Jurkat, Clone E6-1 (cell line): ENCODE data around the gene CTDSPL.
"Not testable (repeated sequence)": the region's sequence is repeated elsewhere in the genome, so short reads cannot be mapped to it uniquely, and the experiment has no call there.

Experiments used
- DNase-seq: peaks from one replicate; pipeline ENCODE4 v3.0.0-alpha.2; 2011; ENCODE audit warnings: low read depth, low spot score
- H3K4me3 ChIP-seq: 2 replicates; pipeline ENCODE4 v1.5.1; 2011; ENCODE audit warnings: mild to moderate bottlenecking, low read length, control low read depth, moderate library complexity

Gene CTDSPL

DNA sequence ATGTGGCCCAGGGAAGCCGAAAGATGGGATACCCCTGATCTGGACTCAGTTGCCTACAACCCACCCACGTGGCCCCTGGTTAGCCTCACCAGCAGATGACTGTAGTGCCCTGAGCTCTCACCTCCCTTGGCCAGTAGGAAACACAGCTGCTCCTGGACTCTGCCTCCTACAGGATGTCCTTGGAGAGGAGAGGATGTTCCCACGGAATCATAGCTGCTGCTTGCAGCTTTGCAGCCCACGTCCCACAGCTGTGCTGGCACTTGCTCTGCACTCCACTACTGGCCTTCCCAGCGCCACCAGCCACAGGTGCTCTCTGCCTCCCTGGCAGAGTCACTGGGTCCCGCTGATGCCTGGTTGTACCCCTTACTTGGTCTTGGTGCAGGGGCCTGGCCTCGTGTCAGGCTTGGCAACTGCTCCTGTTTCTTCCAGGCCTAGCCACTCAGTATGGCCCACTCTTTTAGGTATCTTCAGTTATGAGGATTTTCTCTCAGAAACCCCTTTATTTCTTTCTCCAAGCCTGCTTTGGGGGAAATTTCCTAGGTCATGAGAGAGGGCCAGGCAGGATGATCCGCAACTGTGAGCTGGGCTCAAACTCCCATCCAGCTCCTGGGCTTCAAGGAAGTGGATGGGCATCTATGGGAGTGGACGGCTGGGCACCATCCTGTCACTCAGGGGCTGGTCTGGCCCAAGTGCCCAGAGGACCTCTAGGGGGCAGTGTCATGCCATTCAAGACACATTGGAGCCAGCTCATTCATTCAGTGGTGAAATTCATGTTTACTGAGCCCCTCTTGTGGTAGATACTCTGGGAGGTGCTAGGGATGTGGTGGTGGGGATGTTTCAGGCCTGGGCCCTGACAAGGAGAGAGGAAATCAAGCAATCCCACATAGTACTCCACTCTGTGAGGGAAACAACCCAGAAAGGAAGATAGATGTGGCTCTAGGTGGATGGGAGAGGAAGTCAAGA is 112.7 kb downstream of the CTDSPL start:
- peak; percentile 72 for DNase-seq
- no peak overlapping the region for H3K4me3 ChIP-seq

- no peak overlapping the region for H3K4me3 ChIP-seq
- DNase-seq, result no peak
Measured at GRCh38 chr3:37979541-37980461, 118.1 kb downstream of the CTDSPL start.

DNA sequence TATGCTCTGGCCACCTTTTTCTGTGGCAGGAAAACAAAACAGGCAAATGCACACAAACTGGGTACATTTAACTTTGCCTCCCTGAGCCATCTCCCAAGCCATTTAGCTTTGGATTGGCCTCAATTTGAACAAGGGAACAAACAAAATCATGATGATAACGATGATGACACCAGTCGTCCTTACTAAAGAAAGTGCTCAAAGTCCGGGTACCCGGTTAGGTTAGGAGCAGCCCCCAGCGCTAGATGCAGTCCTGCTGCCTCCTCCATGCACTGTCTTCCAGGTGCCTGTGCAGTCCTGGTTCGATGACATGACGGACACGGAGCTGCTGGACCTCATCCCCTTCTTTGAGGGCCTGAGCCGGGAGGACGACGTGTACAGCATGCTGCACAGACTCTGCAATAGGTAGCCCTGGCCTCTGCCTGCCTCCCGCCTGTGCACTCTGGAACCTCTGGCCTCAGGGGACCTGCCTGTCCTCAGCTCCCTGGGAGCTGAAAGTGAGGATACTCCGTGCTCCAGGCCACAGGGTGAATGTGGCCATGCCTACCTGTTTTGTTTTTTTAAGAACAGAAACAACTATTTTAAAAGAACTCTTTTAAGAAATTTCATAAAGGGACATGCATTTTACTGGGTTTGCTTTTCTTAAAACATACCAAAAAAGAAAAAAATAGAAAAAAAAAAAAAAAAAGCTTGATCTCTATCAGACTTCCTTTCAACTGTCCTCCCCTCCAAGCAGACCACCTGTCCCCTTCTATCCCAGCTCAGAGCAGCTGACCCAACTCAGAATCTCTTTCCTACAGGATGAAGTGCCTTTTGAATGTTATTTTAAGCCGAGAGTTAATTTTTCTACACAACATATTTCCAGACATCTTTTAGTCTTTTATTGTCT is 119.0 kb downstream of the CTDSPL start:
- no peak for DNase-seq
- H3K4me3 ChIP-seq, result no peak overlapping the region

- DNase-seq, result no peak
- H3K4me3 ChIP-seq, result no peak overlapping the region
Measured at GRCh38 chr3:37981348-37981664, 119.6 kb downstream of the CTDSPL start.

GRCh38 chr3:37982331-37982730 is 120.7 kb downstream of the CTDSPL start:
- no peak overlapping the region for H3K4me3 ChIP-seq
- no peak for DNase-seq

DNA sequence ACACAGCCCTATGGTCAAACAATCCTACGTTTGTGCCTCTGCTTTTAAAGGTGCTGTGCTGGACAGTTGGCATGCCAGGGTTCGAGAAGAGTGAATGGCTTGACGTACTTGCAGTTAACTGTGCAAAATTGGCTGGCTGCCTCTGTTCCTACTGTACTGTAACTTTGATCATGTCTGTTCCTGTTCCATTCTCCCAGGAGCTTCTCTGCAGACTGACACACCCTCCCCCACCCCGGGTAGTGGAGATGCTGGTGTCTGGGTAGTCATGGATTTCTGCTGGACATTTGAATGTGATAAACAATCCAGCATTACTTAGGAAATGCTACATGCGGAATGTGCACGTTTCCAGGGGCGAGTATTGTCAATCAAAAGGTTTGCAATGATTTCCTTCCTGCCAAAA is 122.4 kb downstream of the CTDSPL start:
- DNase-seq, result no peak
- H3K4me3 ChIP-seq, result no peak overlapping the region

DNA sequence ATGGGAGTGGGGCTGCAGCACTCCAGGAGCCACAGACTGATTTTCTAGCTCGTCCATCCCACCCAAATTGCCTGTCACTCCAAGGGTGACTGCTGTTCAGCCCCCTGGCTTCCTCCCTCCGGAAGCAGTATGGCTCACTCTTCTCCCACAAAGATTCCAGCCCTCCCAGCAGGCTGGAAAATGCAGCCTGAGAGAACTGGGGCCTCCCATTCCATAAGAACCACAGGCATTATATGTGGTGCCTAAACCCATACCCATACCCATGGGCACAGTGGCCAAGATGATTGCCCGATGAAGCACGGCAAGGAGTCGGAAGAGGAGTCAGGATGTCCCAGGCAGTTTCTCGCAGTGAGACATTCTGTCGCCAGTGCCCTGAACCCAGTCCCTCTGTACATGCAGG is 122.9 kb downstream of the CTDSPL start:
- no peak overlapping the region for H3K4me3 ChIP-seq
- no peak for DNase-seq

DNA sequence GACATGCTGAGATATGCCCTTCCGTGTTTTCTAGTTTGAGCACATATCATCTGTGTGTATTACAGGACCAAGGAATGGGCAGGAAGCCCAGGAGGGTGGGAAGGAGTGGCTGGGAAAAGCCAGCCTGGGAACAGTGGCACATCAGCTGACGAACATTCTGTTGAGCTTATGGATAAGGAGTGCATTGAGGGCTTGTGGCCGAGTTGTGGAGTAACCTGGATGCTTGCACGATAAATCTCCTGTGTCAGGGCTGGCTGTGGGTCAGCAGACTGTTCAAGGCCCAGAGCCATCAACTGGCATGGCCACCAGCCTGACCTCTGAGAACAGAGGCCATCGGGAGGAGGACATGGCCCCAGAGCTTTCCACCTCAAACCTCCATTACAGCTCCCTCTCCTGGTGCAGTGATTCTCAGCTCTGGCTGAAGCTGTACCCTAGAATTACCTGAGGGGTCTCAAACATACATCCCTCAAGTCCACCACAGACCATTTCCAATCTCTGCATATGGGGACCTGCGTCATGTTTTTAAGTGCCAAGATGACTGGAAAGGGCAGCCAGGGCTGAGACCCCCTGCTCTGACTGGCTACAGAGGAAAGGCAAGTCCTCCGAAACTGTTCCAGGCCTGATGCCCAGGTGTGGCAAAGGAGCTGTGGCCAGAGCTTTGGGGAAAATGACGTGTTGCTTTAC is 124.1 kb downstream of the CTDSPL start:
- DNase-seq, result no peak
- no peak overlapping the region for H3K4me3 ChIP-seq

- no peak overlapping the region for H3K4me3 ChIP-seq
- no peak for DNase-seq
Measured at GRCh38 chr3:37986479-37987314, 125.0 kb downstream of the CTDSPL start.

GRCh38 chr3:37987315-37987697 is 125.6 kb downstream of the CTDSPL start:
- H3K4me3 ChIP-seq, result no peak overlapping the region
- DNase-seq, result no peak

DNA sequence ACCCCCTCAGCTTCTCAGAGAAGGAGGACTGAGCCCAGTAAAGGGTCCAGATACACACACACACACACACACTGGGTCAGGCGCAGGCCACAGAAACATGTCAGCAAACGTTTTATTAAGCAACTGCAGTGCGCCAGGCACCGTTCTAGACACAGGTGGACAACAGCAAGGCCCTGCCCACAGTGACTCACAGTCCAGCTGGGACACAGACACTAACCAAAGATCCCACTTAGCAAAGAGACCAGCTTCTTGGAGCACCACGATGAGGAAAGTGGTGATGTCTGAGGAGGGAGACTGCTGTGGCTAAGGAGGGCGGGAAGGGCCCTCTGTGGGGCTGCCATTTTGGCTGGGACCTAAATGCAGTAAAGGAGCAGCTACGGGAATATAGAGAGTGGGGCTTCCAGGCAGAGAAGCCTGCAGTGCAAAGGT is 126.1 kb downstream of the CTDSPL start:
- no peak overlapping the region for H3K4me3 ChIP-seq
- no peak for DNase-seq

- not testable (repeated sequence) for H3K4me3 ChIP-seq, DNase-seq
Measured at GRCh38 chr3:37988376-37988775, 126.7 kb downstream of the CTDSPL start.

GRCh38 chr3:37988931-37989525 is 127.3 kb downstream of the CTDSPL start:
- no peak for DNase-seq
- no peak overlapping the region for H3K4me3 ChIP-seq

- no peak for DNase-seq
- no peak overlapping the region for H3K4me3 ChIP-seq
Measured at GRCh38 chr3:37989821-37990480, 128.3 kb downstream of the CTDSPL start.

- no peak within 1 kb of the TSS for H3K4me3 ChIP-seq
- no peak for DNase-seq
Measured at GRCh38 chr3:37990527-37990926, 128.8 kb downstream of the CTDSPL start, which contains the start of gene VILL. Gene VILL (plus strand): TSS chr3:37990786. CDS start chr3:37993673, 2,887 bp downstream.

DNA sequence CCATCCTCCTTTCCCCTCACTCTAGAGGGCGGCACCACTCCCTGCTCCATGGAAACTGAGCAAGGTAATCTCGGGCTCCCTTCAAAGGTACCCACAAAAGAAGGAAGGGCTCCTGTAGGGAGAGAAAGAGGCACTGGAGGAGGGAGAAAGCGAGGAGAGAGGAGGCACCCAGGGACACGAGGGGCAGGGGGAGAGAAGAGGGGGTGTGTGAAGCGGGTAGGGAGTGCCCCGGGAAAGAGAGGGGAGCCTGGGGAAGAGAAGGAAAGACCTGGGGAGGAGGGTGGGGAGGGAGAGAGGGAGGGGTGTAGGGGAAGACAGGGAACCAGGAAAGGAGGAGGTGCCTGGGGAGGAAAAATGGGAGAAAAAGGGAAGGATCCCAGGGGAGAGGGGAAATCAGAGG is 129.4 kb downstream of the CTDSPL start:
- no peak for DNase-seq
- no peak overlapping the region for H3K4me3 ChIP-seq

GRCh38 chr3:37991823-37992222 is 130.1 kb downstream of the CTDSPL start:
- DNase-seq, result no peak
- H3K4me3 ChIP-seq, result no peak overlapping the region
